ENCODE results near the gene PHEX. TPM values are rescaled to one million over a fixed set of nuclear protein-coding genes. Genes with fewer than 3 reads are reported as not detected.

The PHEX gene
- total RNA-seq, 1 donor from 2014 or later: 0.49 TPM

- intact Hi-C loops (cut with DNase I): loop anchor here (5.0 kb wide), 1 partner anchor 1921 kb away; no protein-coding TSS in a partner anchor
- H3K9me3 ChIP-seq: no peaks in the 10 kb centered on the region
- H3K27ac ChIP-seq: no peak overlapping the region
- H3K27me3 ChIP-seq: no peaks in the 10 kb centered on the region
- TF ChIP-seq CTCF (IDR thresholded peaks at IDR 0.05) (no peak), POLR2AphosphoS5 (IDR thresholded peaks at IDR 0.05; ENCODE audit: insufficient read depth in 1 of 2, low read depth in 1 of 2) (no peak), POLR2A (IDR thresholded peaks at IDR 0.05) (no peak)
- peaks cover 0 to 9% of the 10 kb centered on the region in 2 donors for H3K36me3 ChIP-seq
- no peak for DNase-seq (ENCODE audit: extremely low spot score in 2 of 2)
- no peak overlapping the region for H3K4me3 ChIP-seq
- H3K4me1 ChIP-seq: no peaks in the 10 kb centered on the region
Measured at GRCh38 chrX:21991504-21991903, 40.6 kb upstream of the PHEX start.

GRCh38 chrX:21993265-21993664, 38.9 kb upstream of the PHEX start:
- Histone ChIP-seq H3K9me3 (no peaks in the 10 kb centered on the region), H3K27ac (no peak overlapping the region), H3K4me1 (no peaks in the 10 kb centered on the region), H3K36me3 (peaks cover 0 to 6% of the 10 kb centered on the region in 2 donors), H3K27me3 (no peaks in the 10 kb centered on the region), H3K4me3 (no peak overlapping the region)
- TF ChIP-seq CTCF (IDR thresholded peaks at IDR 0.05) (no peak), POLR2A (IDR thresholded peaks at IDR 0.05) (no peak), POLR2AphosphoS5 (IDR thresholded peaks at IDR 0.05; ENCODE audit: insufficient read depth in 1 of 2, low read depth in 1 of 2) (no peak)
- intact Hi-C loops (cut with DNase I): loop anchor here (5.0 kb wide), 1 partner anchor 1919 kb away; no protein-coding TSS in a partner anchor
- DNase-seq (ENCODE audit: extremely low spot score in 2 of 2): no peak

DNA sequence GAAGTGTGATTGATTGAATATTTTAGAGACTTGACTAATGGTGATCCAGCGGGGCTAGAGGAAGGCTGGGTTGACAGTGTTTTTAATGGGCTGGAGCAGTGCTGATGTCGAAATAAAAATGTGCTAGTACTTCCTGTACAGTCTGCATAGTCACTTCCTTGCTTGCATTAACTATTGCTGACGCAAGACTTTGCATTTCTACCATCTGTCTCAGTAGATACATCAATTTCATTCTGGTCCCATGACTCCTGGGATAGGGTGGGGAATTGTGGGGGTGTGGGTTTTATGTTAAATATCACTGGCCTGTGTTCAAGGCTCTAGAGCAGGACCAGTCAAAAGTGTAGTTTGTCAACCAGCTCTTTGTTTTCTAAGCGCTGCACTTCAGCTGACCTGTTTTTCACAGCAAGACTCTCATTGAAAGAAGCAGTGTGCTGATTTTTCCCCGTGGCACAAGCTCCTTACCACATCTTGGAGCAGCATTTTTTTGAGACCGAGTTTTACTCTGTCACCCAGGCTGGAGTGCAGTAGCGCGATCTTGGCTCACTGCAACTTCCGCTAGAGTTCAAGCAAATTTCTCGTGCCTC, 35.2 kb upstream of the PHEX start:
- Histone ChIP-seq H3K27ac (no peak overlapping the region), H3K9me3 (no peaks in the 10 kb centered on the region), H3K36me3 (no peaks in the 10 kb centered on the region), H3K4me3 (no peak overlapping the region), H3K27me3 (no peaks in the 10 kb centered on the region), H3K4me1 (no peaks in the 10 kb centered on the region)
- intact Hi-C loops (cut with DNase I): no loop called here
- DNase-seq (ENCODE audit: extremely low spot score in 2 of 2): no peak
- no peak for TF ChIP-seq POLR2AphosphoS5 (IDR thresholded peaks at IDR 0.05; ENCODE audit: insufficient read depth in 1 of 2, low read depth in 1 of 2)
- no peak for TF ChIP-seq CTCF (IDR thresholded peaks at IDR 0.05)
- no peak for TF ChIP-seq POLR2A (IDR thresholded peaks at IDR 0.05)

GRCh38 chrX:21998037-21998436, 34.1 kb upstream of the PHEX start:
- no peaks in the 10 kb centered on the region for H3K4me1 ChIP-seq
- H3K4me3 ChIP-seq: no peak overlapping the region
- TF ChIP-seq CTCF (IDR thresholded peaks at IDR 0.05) (no peak), POLR2AphosphoS5 (IDR thresholded peaks at IDR 0.05; ENCODE audit: insufficient read depth in 1 of 2, low read depth in 1 of 2) (no peak), POLR2A (IDR thresholded peaks at IDR 0.05) (no peak)
- no peaks in the 10 kb centered on the region for H3K9me3 ChIP-seq
- H3K36me3 ChIP-seq: no peaks in the 10 kb centered on the region
- intact Hi-C loops (cut with DNase I): no loop called here
- DNase-seq (ENCODE audit: extremely low spot score in 2 of 2): no peak
- no peaks in the 10 kb centered on the region for H3K27me3 ChIP-seq
- no peak overlapping the region for H3K27ac ChIP-seq

GRCh38 chrX:22004866-22005265, 27.3 kb upstream of the PHEX start:
- TF ChIP-seq CTCF (IDR thresholded peaks at IDR 0.05) (no peak), POLR2AphosphoS5 (IDR thresholded peaks at IDR 0.05; ENCODE audit: insufficient read depth in 1 of 2, low read depth in 1 of 2) (no peak)
- Histone ChIP-seq H3K9me3 (no peaks in the 10 kb centered on the region), H3K27me3 (no peaks in the 10 kb centered on the region), H3K36me3 (no peaks in the 10 kb centered on the region), H3K4me3 (no peak overlapping the region), H3K4me1 (no peaks in the 10 kb centered on the region), H3K27ac (no peak overlapping the region)
- intact Hi-C loops (cut with DNase I): no loop called here
- no peak for DNase-seq (ENCODE audit: extremely low spot score in 2 of 2)
